ENCODE results near the gene HIBADH. TPM values are rescaled to one million over a fixed set of nuclear protein-coding genes. Genes with fewer than 3 reads are reported as not detected.

The HIBADH gene
- total RNA-seq, 2 experiments from 2014 or later, result 19.2 to 24.0 TPM

DNA sequence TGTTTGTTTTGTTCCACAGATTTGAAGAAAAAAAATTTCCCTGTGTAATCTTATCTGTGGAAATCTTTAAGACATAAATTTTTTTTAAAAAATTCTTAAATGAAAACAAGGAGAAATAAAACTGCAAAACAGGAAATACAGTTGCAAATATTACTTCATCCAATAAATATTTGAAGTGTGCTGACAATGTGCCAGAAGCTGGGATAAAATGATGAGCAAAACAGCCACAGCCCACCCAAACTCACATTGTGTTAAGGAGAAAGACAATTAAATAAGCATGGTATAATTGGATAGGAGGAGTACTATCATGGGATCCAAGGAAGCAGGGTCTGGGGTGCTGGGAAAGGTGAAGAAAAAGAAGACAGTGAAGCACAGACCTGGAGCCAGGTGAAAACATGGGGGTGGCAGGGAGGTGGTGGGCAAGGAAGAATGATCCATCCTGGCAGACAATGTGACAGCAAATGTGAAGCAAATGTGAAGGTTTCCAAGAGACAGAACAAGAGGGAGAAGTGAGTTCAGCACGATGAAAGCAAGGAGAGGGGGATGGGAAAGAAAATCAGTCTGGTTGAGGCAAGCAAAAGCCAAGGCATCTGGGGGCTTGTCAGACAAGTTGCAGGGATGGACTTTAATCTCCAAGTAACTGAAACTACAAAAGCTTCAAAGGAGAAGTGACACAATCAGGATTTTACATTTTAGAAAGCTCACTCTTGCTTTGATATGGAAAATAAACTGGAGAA, 135.9 kb downstream of the HIBADH start:
- intact Hi-C loops (cut with micrococcal nuclease; ENCODE audit: unreplicated experiment), result no loop called here
- no peak for DNase-seq (ENCODE audit: low spot score)
- Histone ChIP-seq H4K20me1 (ENCODE audit: insufficient read depth, low read length) (no peaks in the 10 kb centered on the region), H3K27ac (ENCODE audit: low read depth, low read length, poor library complexity, severe bottlenecking) (no peak overlapping the region), H3K4me2 (ENCODE audit: low read length) (no peak overlapping the region), H3K36me3 (ENCODE audit: insufficient read depth, low read length) (0 out of 2 replicates have a peak, but pooled peaks cover 6% of the 10 kb centered on the region), H3K79me2 (ENCODE audit: insufficient read depth, low read depth, low read length) (no peaks in the 10 kb centered on the region), H3K4me1 (ENCODE audit: insufficient read depth, low read length, poor library complexity, severe bottlenecking) (no peaks in the 10 kb centered on the region), H3K9me2 (ENCODE audit: insufficient read depth, low read length) (no peaks in the 10 kb centered on the region), H3K4me3 (ENCODE audit: low read depth, low read length, poor library complexity, severe bottlenecking) (no peak overlapping the region), H2AFZ (ENCODE audit: low read length) (no peak overlapping the region), H3K9me3 (ENCODE audit: low read length) (no peaks in the 10 kb centered on the region)
- no TSS peak for BruUV-seq (replicated peaks)
- POLR2A ChIA-PET, result interaction anchor here (0.6 kb wide), 1 partner anchor 109 kb away, joined by 9 read pairs; no protein-coding TSS in a partner anchor
- TF ChIP-seq CTCF (conservative IDR thresholded peaks at IDR 0.05; ENCODE audit: low read length), result no peak
- no peak for TF ChIP-seq EZH2phosphoT487 (IDR thresholded peaks at IDR 0.05; ENCODE audit: borderline replicate concordance, low read depth, low read length)
- CTCF ChIA-PET (ENCODE audit: unreplicated experiment), result no interaction called here

DNA sequence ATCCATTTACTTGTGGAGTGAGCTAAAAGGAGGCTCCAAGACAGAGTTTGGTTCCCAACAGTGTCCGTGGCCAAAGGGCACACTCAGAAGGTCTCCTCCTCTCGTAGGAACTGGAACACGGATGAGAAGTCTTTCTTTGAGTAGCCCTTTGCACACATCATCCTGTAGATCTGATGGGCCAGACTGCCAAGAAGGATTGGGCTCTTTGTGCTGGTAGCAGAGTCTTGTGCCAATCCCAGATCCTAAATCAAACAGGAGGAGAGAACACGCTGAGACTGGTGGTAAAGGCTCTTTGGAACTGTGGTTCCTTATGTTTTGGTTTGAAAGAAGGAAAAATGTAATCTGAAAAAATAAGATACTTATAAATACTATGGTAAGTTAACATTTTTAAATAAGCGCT, 136.6 kb downstream of the HIBADH start:
- BruUV-seq (replicated peaks), result no TSS peak
- Histone ChIP-seq H3K4me2 (ENCODE audit: low read length) (no peak overlapping the region), H4K20me1 (ENCODE audit: insufficient read depth, low read length) (no peaks in the 10 kb centered on the region), H2AFZ (ENCODE audit: low read length) (no peak overlapping the region), H3K4me3 (ENCODE audit: low read depth, low read length, poor library complexity, severe bottlenecking) (no peak overlapping the region), H3K9me2 (ENCODE audit: insufficient read depth, low read length) (no peaks in the 10 kb centered on the region), H3K36me3 (ENCODE audit: insufficient read depth, low read length) (0 out of 2 replicates have a peak, but pooled peaks cover 6% of the 10 kb centered on the region), H3K4me1 (ENCODE audit: insufficient read depth, low read length, poor library complexity, severe bottlenecking) (no peaks in the 10 kb centered on the region), H3K27ac (ENCODE audit: low read depth, low read length, poor library complexity, severe bottlenecking) (no peak overlapping the region), H3K9me3 (ENCODE audit: low read length) (no peaks in the 10 kb centered on the region), H3K79me2 (ENCODE audit: insufficient read depth, low read depth, low read length) (no peaks in the 10 kb centered on the region)
- DNase-seq (ENCODE audit: low spot score), result no peak
- POLR2A ChIA-PET, result interaction anchor here (0.6 kb wide), 1 partner anchor 108 kb away, joined by 9 read pairs; no protein-coding TSS in a partner anchor
- TF ChIP-seq CTCF (conservative IDR thresholded peaks at IDR 0.05; ENCODE audit: low read length) (no peak), EZH2phosphoT487 (IDR thresholded peaks at IDR 0.05; ENCODE audit: borderline replicate concordance, low read depth, low read length) (no peak)
- CTCF ChIA-PET (ENCODE audit: unreplicated experiment), result no interaction called here
- intact Hi-C loops (cut with micrococcal nuclease; ENCODE audit: unreplicated experiment), result no loop called here

- BruUV-seq (replicated peaks), result no TSS peak
- 0 out of 2 replicates have a peak, but pooled peaks cover 6% of the 10 kb centered on the region for H3K36me3 ChIP-seq (ENCODE audit: insufficient read depth, low read length)
- H3K4me3 ChIP-seq (ENCODE audit: low read depth, low read length, poor library complexity, severe bottlenecking), result no peak overlapping the region
- no peaks in the 10 kb centered on the region for H3K4me1 ChIP-seq (ENCODE audit: insufficient read depth, low read length, poor library complexity, severe bottlenecking)
- no peaks in the 10 kb centered on the region for H3K9me2 ChIP-seq (ENCODE audit: insufficient read depth, low read length)
- ChIA-PET POLR2A (interaction anchor here (0.8 kb wide), 1 partner anchor 106 kb away, joined by 3 read pairs; no protein-coding TSS in a partner anchor), CTCF (ENCODE audit: unreplicated experiment) (no interaction called here)
- H3K9me3 ChIP-seq (ENCODE audit: low read length), result no peaks in the 10 kb centered on the region
- TF ChIP-seq EZH2phosphoT487 (IDR thresholded peaks at IDR 0.05; ENCODE audit: borderline replicate concordance, low read depth, low read length), result no peak
- no peak for TF ChIP-seq CTCF (conservative IDR thresholded peaks at IDR 0.05; ENCODE audit: low read length)
- DNase-seq (ENCODE audit: low spot score), result no peak
- no peaks in the 10 kb centered on the region for H3K79me2 ChIP-seq (ENCODE audit: insufficient read depth, low read depth, low read length)
- intact Hi-C loops (cut with micrococcal nuclease; ENCODE audit: unreplicated experiment), result no loop called here
- no peak overlapping the region for H3K4me2 ChIP-seq (ENCODE audit: low read length)
- H2AFZ ChIP-seq (ENCODE audit: low read length), result no peak overlapping the region
- no peak overlapping the region for H3K27ac ChIP-seq (ENCODE audit: low read depth, low read length, poor library complexity, severe bottlenecking)
- H4K20me1 ChIP-seq (ENCODE audit: insufficient read depth, low read length), result no peaks in the 10 kb centered on the region
Measured at GRCh38 chr7:27523321-27523720, 139.4 kb downstream of the HIBADH start.
